Subcutaneous abdominal adipose tissue (tissue), 5 donors: Measurements from ENCODE around the gene BRD9.
"Not testable (repeated sequence)": the region's sequence is repeated elsewhere in the genome, so short reads cannot be mapped to it uniquely, and the experiment has no call there.

ENCODE experiments used
- H3K27ac ChIP-seq: one replicate; pipeline ENCODE4 v1.7.0; 2013; ENCODE audit warnings: low read depth, mild to moderate bottlenecking, inconsistent platforms, low read length, moderate library complexity
- H3K27me3 ChIP-seq, 5 donors: one replicate each; pipeline ENCODE4 v1.7.0; 2013; ENCODE audit warnings: low read length in 5 of 5, inconsistent platforms in 1 of 5; ENCODE audit not compliant: control insufficient read depth in 5 of 5, insufficient read depth in 4 of 5
- H3K36me3 ChIP-seq, 5 donors: one replicate each; pipeline ENCODE4 v1.7.0; 2013; ENCODE audit warnings: low read length in 5 of 5; ENCODE audit not compliant: control insufficient read depth in 5 of 5, insufficient read depth in 5 of 5
- H3K4me1 ChIP-seq, 5 donors: one replicate each; pipeline ENCODE4 v1.7.0; 2013; ENCODE audit warnings: low read length in 5 of 5, mild to moderate bottlenecking in 3 of 5, moderate library complexity in 1 of 5; ENCODE audit not compliant: control insufficient read depth in 5 of 5, insufficient read depth in 5 of 5
- H3K4me3 ChIP-seq, 5 donors: one replicate each; pipeline ENCODE4 v1.7.0; 2013; ENCODE audit warnings: low read length in 5 of 5, low read depth in 1 of 5
- H3K9ac ChIP-seq, 5 donors: one replicate each; pipeline ENCODE4 v1.7.0; 2013; ENCODE audit warnings: low read length in 5 of 5, mild to moderate bottlenecking in 4 of 5, moderate library complexity in 3 of 5
- H3K9me3 ChIP-seq, 5 donors: one replicate each; pipeline ENCODE4 v1.7.0; 2013; ENCODE audit warnings: low read length in 5 of 5; ENCODE audit not compliant: control insufficient read depth in 5 of 5
- donor health status: healthy.
- donor health status: healthy.
- donor health status: healthy.
- donor health status: healthy.
- donor health status: healthy.

The BRD9 gene

GRCh38 chr5:846602-847091 lies 46.0 kb downstream of the BRD9 start:
- not testable (repeated sequence) for H3K36me3 ChIP-seq, H3K4me3 ChIP-seq
- peaks cover 4 to 19% (median 10%) of the 10 kb centered on the region in 5 donors for H3K27me3 ChIP-seq

GRCh38 chr5:845676-846601 lies 46.7 kb downstream of the BRD9 start:
- not testable (repeated sequence) for H3K4me3 ChIP-seq, H3K36me3 ChIP-seq, H3K27ac ChIP-seq, H3K9ac ChIP-seq, H3K9me3 ChIP-seq
- H3K4me1 ChIP-seq = peaks cover 0 to 16% (median 11%) of the 10 kb centered on the region in 5 donors
- peaks cover 4 to 12% (median 9%) of the 10 kb centered on the region in 5 donors for H3K27me3 ChIP-seq

More at GRCh38 chr5:846602-847091, 46.0 kb downstream of the BRD9 start:
- not testable (repeated sequence) for H3K9me3 ChIP-seq, H3K9ac ChIP-seq, H3K27ac ChIP-seq
- H3K4me1 ChIP-seq = peaks cover 0 to 18% (median 11%) of the 10 kb centered on the region in 5 donors

GRCh38 chr5:845031-845675 lies 47.4 kb downstream of the BRD9 start:
- H3K4me1 ChIP-seq, H3K4me3 ChIP-seq, H3K9me3 ChIP-seq, H3K27ac ChIP-seq, H3K36me3 ChIP-seq, H3K27me3 ChIP-seq, H3K9ac ChIP-seq: not testable (repeated sequence)

GRCh38 chr5:844426-844825 lies 48.2 kb downstream of the BRD9 start:
- H3K4me1 ChIP-seq, H3K4me3 ChIP-seq, H3K36me3 ChIP-seq, H3K27ac ChIP-seq, H3K9me3 ChIP-seq, H3K9ac ChIP-seq, H3K27me3 ChIP-seq: not testable (repeated sequence)

- not testable (repeated sequence) for H3K27me3 ChIP-seq, H3K36me3 ChIP-seq, H3K9me3 ChIP-seq, H3K4me1 ChIP-seq, H3K9ac ChIP-seq, H3K27ac ChIP-seq, H3K4me3 ChIP-seq
Observed at GRCh38 chr5:843926-844325, 48.7 kb downstream of the BRD9 start.

- not testable (repeated sequence) for H3K36me3 ChIP-seq, H3K27me3 ChIP-seq, H3K9me3 ChIP-seq, H3K9ac ChIP-seq, H3K4me3 ChIP-seq, H3K27ac ChIP-seq, H3K4me1 ChIP-seq
Observed at GRCh38 chr5:843371-843770, 49.2 kb downstream of the BRD9 start.

- not testable (repeated sequence) for H3K4me1 ChIP-seq, H3K9ac ChIP-seq, H3K4me3 ChIP-seq, H3K27me3 ChIP-seq, H3K9me3 ChIP-seq, H3K27ac ChIP-seq, H3K36me3 ChIP-seq
Observed at GRCh38 chr5:842402-843221, 50.0 kb downstream of the BRD9 start.

GRCh38 chr5:841531-842401 lies 50.8 kb downstream of the BRD9 start:
- not testable (repeated sequence) for H3K4me3 ChIP-seq, H3K9me3 ChIP-seq, H3K36me3 ChIP-seq, H3K4me1 ChIP-seq, H3K9ac ChIP-seq, H3K27me3 ChIP-seq, H3K27ac ChIP-seq

GRCh38 chr5:840974-841435 lies 51.6 kb downstream of the BRD9 start:
- H3K27ac ChIP-seq, H3K27me3 ChIP-seq, H3K4me1 ChIP-seq, H3K36me3 ChIP-seq, H3K9me3 ChIP-seq, H3K9ac ChIP-seq, H3K4me3 ChIP-seq: not testable (repeated sequence)
